NB4 (cell line): ENCODE results near the gene EPB41L3.

Source experiments
- DNase-seq: peaks from one replicate; pipeline ENCODE4 v3.0.0; 2010; ENCODE audit warnings: low read depth
- H3K4me3 ChIP-seq: one replicate; pipeline ENCODE4 v1.5.1; 2011; ENCODE audit warnings: mild to moderate bottlenecking, low read depth, low read length, moderate library complexity
- CTCF ChIP-seq: IDR thresholded peaks from one replicate; pipeline ENCODE4 v1.5.1; 2012; ENCODE audit warnings: low read depth, low read length
- MAX ChIP-seq: IDR thresholded peaks from 2 replicates; pipeline ENCODE4 v1.6.1; 2011; ENCODE audit warnings: low read depth, low read length
- MYC ChIP-seq: IDR thresholded peaks from 2 replicates; pipeline ENCODE4 v1.6.1; 2011; ENCODE audit warnings: low read depth, low read length
- POLR2A ChIP-seq: IDR thresholded peaks from 2 replicates; pipeline ENCODE4 v1.6.1; 2011; ENCODE audit warnings: mild to moderate bottlenecking; ENCODE audit not compliant: insufficient read length; ENCODE audit errors: extremely low read depth

Gene EPB41L3

GRCh38 chr18:5456577-5457461 is 87.0 kb downstream of the EPB41L3 start:
- TF ChIP-seq POLR2A (no peak), MAX (no peak), CTCF (no peak), MYC (no peak)
- DNase-seq: no peak
- H3K4me3 ChIP-seq: no peak overlapping the region

- H3K4me3 ChIP-seq: no peak overlapping the region
- no peak for TF ChIP-seq CTCF
- no peak for TF ChIP-seq POLR2A
- no peak for TF ChIP-seq MAX
- TF ChIP-seq MYC: no peak
- DNase-seq: no peak
These were observed 88.1 kb downstream of the EPB41L3 start for GRCh38 chr18:5455674-5456073.

- no peak for TF ChIP-seq MAX
- TF ChIP-seq MYC: no peak
- H3K4me3 ChIP-seq: no peak overlapping the region
- no peak for DNase-seq
These were observed 90.8 kb downstream of the EPB41L3 start for GRCh38 chr18:5452943-5453443.

GRCh38 chr18:5451871-5452270 is 91.9 kb downstream of the EPB41L3 start:
- no peak for TF ChIP-seq MYC
- no peak for TF ChIP-seq MAX
- TF ChIP-seq CTCF: no peak
- TF ChIP-seq POLR2A: no peak
- H3K4me3 ChIP-seq: no peak overlapping the region
- no peak for DNase-seq

- no peak for DNase-seq
- TF ChIP-seq MAX: no peak
- TF ChIP-seq CTCF: no peak
- no peak for TF ChIP-seq MYC
- TF ChIP-seq POLR2A: no peak
These were observed 92.6 kb downstream of the EPB41L3 start for GRCh38 chr18:5451150-5451549.

GRCh38 chr18:5449858-5450509 is 93.8 kb downstream of the EPB41L3 start:
- TF ChIP-seq POLR2A (no peak), CTCF (no peak), MAX (no peak), MYC (no peak)
- no peak for DNase-seq
- no peak overlapping the region for H3K4me3 ChIP-seq

More at GRCh38 chr18:5451150-5451549, 92.6 kb downstream of the EPB41L3 start:
- no peak overlapping the region for H3K4me3 ChIP-seq
